DND-41 (cell line): Measurements from ENCODE around the gene GPR153.
A peak's percentile ranks its signal among the peaks of the same experiment; 100 is the strongest.

Source experiments
- ATAC-seq: fragments of 200-7000 bp; cut with Tn5 transposase; 3 replicates; pipeline ENCODE4 v1.9.1; 2021; ENCODE audit warnings: low read depth; ENCODE audit not compliant: insufficient read depth
- DNase-seq: peaks from one replicate; pipeline ENCODE4 v3.0.0-alpha.2; 2020
- H2AFZ ChIP-seq: 2 replicates; pipeline ENCODE4 v1.6.0; 2012; ENCODE audit warnings: low read depth, low read length
- H3K27ac ChIP-seq: 2 replicates; pipeline ENCODE4 v1.5.1; 2012; ENCODE audit warnings: low read length, inconsistent platforms
- H3K27me3 ChIP-seq: fragments of 200-600 bp; sonication (generic); 2 replicates; pipeline ENCODE4 v1.6.0; 2012; ENCODE audit warnings: low read length, mild to moderate bottlenecking, inconsistent platforms; ENCODE audit not compliant: insufficient read depth, poor library complexity
- H3K36me3 ChIP-seq: 2 replicates; pipeline ENCODE4 v1.5.1; 2012; ENCODE audit warnings: low read length, inconsistent platforms; ENCODE audit not compliant: insufficient read depth
- H3K4me1 ChIP-seq: 2 replicates; pipeline ENCODE4 v1.5.1; 2012; ENCODE audit warnings: mild to moderate bottlenecking, low read length; ENCODE audit not compliant: insufficient read depth
- H3K4me2 ChIP-seq: 2 replicates; pipeline ENCODE4 v1.6.0; 2012; ENCODE audit warnings: mild to moderate bottlenecking, moderate library complexity, low read length, inconsistent platforms; ENCODE audit not compliant: insufficient read depth
- H3K4me3 ChIP-seq, 2 experiments: fragments of 200-600 bp in 1 of 2; shearing (Covaris generic) in 1 of 2; 2 replicates each; pipeline ENCODE4 v1.5.1; 2012 to 2016; ENCODE audit warnings: inconsistent platforms in 2 of 2, low read length in 2 of 2, mild to moderate bottlenecking in 2 of 2, low read depth in 1 of 2, moderate library complexity in 1 of 2
- H3K79me2 ChIP-seq: 2 replicates; pipeline ENCODE4 v1.6.0; 2012; ENCODE audit warnings: low read length, inconsistent platforms; ENCODE audit not compliant: insufficient read depth
- H3K9ac ChIP-seq: 2 replicates; pipeline ENCODE4 v1.6.0; 2012; ENCODE audit warnings: low read depth, mild to moderate bottlenecking, inconsistent platforms, low read length, moderate library complexity
- H3K9me3 ChIP-seq: 2 replicates; pipeline ENCODE4 v1.5.1; 2012; ENCODE audit warnings: low read length, moderate library complexity, mild to moderate bottlenecking, inconsistent platforms; ENCODE audit not compliant: insufficient read depth, severe bottlenecking
- H4K20me1 ChIP-seq: 2 replicates; pipeline ENCODE4 v1.6.0; 2012; ENCODE audit warnings: low read length; ENCODE audit not compliant: insufficient read depth
- EZH2 ChIP-seq: IDR thresholded peaks from 3 replicates; pipeline ENCODE4 v1.6.1; 2012; ENCODE audit warnings: borderline replicate concordance, low read depth, mild to moderate bottlenecking, moderate library complexity, low read length, inconsistent platforms; ENCODE audit not compliant: severe bottlenecking
- TF ChIP-seq, protein P1 (sequence below): IDR thresholded peaks from 2 replicates; pipeline ENCODE4 v1.5.1; 2012; ENCODE audit warnings: borderline replicate concordance, low read length, moderate library complexity, mild to moderate bottlenecking; ENCODE audit not compliant: poor library complexity, severe bottlenecking; ENCODE audit errors: extremely low read depth

Gene GPR153

DNA sequence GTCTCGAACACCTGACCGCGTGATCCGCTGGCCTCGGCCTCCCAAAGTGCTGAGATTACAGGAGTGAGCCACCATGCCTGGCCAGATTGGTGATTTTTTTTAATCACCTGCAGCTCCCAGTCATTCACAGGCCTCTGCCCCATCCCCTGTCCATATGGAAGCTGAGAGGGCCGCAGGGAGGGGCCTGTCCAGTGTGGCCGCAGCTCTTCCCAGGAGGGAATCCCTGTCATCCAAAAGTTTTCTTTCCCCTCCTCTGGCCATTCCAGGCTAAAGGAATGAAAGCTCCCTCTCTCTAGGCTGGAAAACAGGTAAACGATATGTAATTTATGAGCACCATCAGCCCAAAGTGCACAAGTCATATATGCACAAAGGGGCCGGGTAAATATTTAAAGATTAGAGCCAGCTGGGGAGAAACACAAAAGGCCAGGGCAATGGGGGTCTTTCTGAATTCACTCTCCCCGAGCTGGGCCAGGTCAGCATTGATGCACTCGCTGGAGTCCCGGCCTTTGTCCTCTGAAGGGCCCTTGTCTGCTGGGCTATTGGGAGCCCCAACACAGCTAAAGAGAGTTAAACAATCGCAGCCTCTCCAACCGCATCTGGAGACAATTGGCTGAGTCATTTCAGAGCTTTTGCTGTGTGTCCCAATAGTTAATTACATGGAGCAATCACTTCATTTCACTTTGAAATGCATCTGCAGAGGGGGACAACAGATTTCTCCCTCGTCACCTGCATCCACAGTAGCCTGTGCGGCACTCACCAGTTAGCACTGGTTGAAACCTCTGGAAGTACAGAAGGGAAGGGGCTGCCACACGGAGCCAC, 20.7 kb downstream of the GPR153 start:
- DNase-seq (no peak), ATAC-seq (no peak)
- peaks cover 12% of the 10 kb centered on the region for H3K4me1 ChIP-seq
- H4K20me1 ChIP-seq: peaks cover 9% of the 10 kb centered on the region
- no peak overlapping the region for H3K27ac ChIP-seq
- H3K27me3 ChIP-seq: no peaks in the 10 kb centered on the region
- no peak overlapping the region for H3K4me2 ChIP-seq
- no peak overlapping the region for H3K9ac ChIP-seq
- H2AFZ ChIP-seq: no peak overlapping the region
- no peak overlapping the region for H3K4me3 ChIP-seq
- TF ChIP-seq, protein P1, sequence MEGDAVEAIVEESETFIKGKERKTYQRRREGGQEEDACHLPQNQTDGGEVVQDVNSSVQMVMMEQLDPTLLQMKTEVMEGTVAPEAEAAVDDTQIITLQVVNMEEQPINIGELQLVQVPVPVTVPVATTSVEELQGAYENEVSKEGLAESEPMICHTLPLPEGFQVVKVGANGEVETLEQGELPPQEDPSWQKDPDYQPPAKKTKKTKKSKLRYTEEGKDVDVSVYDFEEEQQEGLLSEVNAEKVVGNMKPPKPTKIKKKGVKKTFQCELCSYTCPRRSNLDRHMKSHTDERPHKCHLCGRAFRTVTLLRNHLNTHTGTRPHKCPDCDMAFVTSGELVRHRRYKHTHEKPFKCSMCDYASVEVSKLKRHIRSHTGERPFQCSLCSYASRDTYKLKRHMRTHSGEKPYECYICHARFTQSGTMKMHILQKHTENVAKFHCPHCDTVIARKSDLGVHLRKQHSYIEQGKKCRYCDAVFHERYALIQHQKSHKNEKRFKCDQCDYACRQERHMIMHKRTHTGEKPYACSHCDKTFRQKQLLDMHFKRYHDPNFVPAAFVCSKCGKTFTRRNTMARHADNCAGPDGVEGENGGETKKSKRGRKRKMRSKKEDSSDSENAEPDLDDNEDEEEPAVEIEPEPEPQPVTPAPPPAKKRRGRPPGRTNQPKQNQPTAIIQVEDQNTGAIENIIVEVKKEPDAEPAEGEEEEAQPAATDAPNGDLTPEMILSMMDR: no peak
- H3K79me2 ChIP-seq: peaks cover 6% of the 10 kb centered on the region
- no peaks in the 10 kb centered on the region; the same call in 1 of the 2 replicates for H3K36me3 ChIP-seq
- H3K9me3 ChIP-seq: no peaks in the 10 kb centered on the region

DNA sequence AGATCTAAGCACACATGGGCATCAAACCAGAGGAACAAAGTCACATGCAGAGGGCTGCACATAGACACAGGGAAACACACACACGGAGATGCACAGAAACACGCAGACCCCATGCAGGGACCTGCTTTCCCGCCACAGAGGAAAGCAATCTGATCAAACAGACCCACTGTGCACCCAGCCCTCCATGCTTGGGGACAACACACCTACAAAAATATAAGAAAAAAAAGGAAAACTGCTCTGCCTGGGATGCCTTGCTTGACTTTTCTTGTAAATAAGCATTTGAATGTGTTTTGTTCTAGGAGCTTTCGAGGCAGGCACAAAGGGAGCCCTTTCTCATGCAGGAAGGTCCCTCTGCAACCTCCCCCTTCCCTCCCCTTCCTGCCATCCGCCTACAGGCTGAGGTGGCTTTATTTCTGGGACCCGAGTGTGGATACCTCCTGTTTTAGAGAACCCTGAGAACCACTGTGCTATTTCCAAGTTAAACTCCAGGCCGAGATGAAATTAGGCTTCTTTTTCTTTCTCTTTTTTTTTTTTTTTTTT, 21.6 kb downstream of the GPR153 start:
- DNase-seq (no peak), ATAC-seq (no peak)
- Histone ChIP-seq H3K4me2 (no peak overlapping the region), H3K27me3 (no peaks in the 10 kb centered on the region), H3K36me3 (peaks cover 3% of the 10 kb centered on the region), H2AFZ (no peak overlapping the region), H4K20me1 (peaks cover 10% of the 10 kb centered on the region), H3K4me1 (peaks cover 15% of the 10 kb centered on the region), H3K79me2 (peaks cover 14% of the 10 kb centered on the region), H3K27ac (no peak overlapping the region), H3K9me3 (no peaks in the 10 kb centered on the region), H3K4me3 (no peak overlapping the region), H3K9ac (0 out of 2 replicates have a peak overlapping the region, but pooled peaks have one; percentile 12)
- TF ChIP-seq, protein P1: no peak
- no peak for TF ChIP-seq EZH2

DNA sequence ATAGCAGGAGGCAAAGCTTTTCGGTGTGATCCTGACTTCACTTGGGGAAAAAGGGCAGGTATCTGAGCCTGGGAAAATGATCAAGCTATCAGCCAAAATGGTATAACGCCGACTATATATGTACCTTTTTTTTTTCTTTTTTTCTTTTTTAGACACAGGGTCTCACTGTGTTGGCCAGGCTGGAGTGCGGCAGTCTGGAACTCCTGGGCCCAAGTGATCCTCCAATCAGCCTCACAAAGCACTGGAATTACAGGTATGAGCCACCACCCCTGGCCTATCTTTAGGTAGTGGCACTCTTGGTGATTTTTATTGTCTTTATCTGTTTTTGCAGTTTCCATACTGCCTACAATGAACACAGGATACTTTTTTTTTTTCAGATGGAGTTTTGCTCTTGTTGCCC, 23.8 kb downstream of the GPR153 start:
- Histone ChIP-seq H3K4me1 (peaks cover 34% of the 10 kb centered on the region), H2AFZ (no peak overlapping the region), H3K9me3 (no peaks in the 10 kb centered on the region), H3K27me3 (no peaks in the 10 kb centered on the region), H3K36me3 (peaks cover 25% of the 10 kb centered on the region), H3K79me2 (peaks cover 33% of the 10 kb centered on the region), H3K9ac (peak overlapping the region; percentile 88), H3K4me2 (no peak overlapping the region), H3K4me3 (no peak overlapping the region), H4K20me1 (peaks cover 18% of the 10 kb centered on the region), H3K27ac (no peak overlapping the region)
- DNase-seq (no peak), ATAC-seq (no peak)
- TF ChIP-seq EZH2: no peak
- TF ChIP-seq, protein P1: no peak
